HCEC 1CT (cell line): Measurements from ENCODE around the gene SDR42E2.
"Not testable (repeated sequence)": the region's sequence is repeated elsewhere in the genome, so short reads cannot be mapped to it uniquely, and the experiment has no call there.

ENCODE experiments used
- DNase-seq: peaks from one replicate; pipeline ENCODE4 v3.0.0-alpha.2; 2017

Gene SDR42E2

GRCh38 chr16:22192261-22193062, 30.2 kb downstream of the SDR42E2 start:
- peak; percentile 94 for DNase-seq

- DNase-seq: no peak
Observed at GRCh38 chr16:22193063-22193411, 30.7 kb downstream of the SDR42E2 start.

GRCh38 chr16:22194707-22195444, 32.6 kb downstream of the SDR42E2 start:
- DNase-seq: no peak

DNA sequence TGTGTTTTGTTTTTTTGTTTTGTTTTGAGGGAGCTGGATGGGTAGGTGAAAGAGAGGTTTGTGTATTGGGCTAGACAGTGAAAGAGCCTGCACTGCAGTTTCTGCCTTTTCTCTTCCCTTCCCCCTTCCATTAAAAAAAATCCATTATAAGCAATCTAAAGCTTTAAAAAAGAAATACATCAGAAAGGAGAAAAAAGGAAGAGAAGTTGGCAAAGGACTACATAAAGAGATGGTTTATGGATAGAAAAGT, 33.1 kb downstream of the SDR42E2 start:
- no peak for DNase-seq

- DNase-seq: peak; percentile 74
Observed at GRCh38 chr16:22195695-22196558, 33.6 kb downstream of the SDR42E2 start.

- not testable (repeated sequence) for DNase-seq
Observed at GRCh38 chr16:22196559-22197168, 34.4 kb downstream of the SDR42E2 start.

DNA sequence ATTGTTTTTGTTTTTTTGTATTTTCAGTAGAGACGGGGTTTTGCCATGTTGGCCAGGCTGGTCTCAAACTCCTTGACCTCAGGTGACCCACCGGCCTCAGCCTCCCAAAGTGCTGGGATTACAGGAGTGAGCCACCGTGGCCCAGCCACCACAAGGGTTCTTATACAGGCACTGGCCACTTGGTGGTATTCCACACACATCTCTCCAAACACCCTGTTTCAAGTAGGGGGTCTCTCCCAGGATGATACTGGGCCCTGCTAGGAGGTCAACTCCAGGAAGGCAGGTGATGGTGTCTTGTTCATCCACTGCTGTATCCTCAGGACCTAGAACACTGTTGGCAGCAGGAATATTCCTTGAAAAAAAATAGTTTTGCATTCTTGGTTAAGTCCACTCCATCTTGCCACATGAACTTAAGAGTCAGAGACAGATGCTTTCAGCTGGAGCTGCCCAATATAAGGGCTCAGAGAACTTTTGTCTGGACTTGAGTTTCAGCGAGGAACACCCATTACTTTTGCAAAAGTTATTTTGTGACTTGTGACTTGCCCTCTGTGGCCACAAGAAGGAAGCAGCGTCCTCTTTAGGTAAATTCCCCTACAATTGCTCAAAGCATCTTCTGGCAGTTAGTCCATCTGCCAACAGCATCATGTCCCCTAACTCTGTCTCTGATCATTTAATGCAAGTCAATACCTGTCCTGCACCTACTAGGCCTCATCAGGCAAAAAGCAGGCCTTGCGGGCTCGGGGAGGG, 36.4 kb downstream of the SDR42E2 start:
- DNase-seq: no peak

DNA sequence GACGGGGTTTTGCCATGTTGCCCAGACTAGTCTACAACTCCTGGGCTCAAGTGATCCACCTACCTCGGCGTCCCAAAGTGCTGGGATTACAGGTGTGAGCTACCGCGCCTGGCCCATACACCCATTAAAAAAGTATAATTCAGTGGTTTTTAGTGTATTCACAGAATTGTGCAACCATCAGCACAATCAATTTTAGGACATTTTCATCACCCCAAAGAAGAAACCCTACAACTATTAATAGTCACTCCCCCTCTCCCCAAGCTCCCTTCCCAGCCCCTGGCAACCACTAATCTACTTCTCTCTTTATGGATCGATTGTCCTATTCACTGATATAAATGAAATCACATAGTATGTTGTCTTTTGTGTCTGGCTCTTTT, 39.9 kb downstream of the SDR42E2 start:
- DNase-seq: no peak

DNA sequence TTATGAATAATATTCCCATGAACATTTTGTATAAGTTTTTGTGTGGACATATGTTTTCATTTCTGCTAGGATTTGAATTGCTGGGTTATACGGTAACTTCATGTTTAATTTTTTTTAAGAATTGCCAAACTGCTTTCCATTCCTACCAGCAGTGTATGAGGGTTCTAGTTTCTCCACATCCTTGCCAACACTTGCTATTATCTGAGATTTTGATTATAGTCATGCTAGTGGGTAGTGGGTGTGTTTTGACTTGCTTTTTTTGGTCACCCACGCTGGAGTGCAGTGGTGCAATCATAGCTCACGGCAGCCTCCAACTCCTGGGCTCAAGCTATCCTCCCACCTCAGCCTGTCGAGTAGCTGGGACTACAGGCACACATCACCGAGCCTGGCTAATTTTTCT, 40.8 kb downstream of the SDR42E2 start:
- no peak for DNase-seq

DNA sequence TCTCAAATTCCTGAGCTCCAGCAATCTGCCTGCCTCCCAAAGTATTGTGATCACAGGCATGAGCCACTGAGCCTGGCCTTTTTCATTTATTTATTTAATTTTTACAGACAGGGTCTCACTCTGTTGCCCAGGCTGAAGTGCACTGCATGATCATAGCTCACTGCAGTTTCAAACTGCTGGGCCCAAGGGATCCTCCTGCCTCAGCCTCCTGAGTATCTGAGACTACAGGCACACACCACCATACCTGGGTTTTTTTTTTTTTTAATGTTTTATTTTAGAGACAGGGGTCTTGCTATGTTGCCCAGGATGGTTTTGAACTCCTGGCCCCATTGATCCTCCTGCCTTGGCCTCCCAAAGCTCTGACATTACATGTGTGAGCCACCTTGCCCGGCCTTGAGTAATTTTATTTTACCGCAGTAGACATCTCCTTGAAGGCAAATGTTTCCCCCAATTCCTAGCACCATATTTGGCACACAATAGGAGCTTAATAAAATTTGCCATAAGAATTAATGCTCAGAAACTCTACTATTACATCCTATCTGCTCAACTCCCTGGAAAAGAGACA, 41.9 kb downstream of the SDR42E2 start:
- DNase-seq: no peak

- no peak for DNase-seq
Observed at GRCh38 chr16:22205577-22206012, 43.3 kb downstream of the SDR42E2 start.

GRCh38 chr16:22206013-22206841, 43.9 kb downstream of the SDR42E2 start, which contains the start of gene EEF2K:
EEF2K (plus strand) TSS chr16:22206278; CDS start chr16:22225730, 19,452 bp downstream.
- peak; percentile 98 for DNase-seq

GRCh38 chr16:22206842-22207714, 44.8 kb downstream of the SDR42E2 start:
- DNase-seq: peak; percentile 44

DNA sequence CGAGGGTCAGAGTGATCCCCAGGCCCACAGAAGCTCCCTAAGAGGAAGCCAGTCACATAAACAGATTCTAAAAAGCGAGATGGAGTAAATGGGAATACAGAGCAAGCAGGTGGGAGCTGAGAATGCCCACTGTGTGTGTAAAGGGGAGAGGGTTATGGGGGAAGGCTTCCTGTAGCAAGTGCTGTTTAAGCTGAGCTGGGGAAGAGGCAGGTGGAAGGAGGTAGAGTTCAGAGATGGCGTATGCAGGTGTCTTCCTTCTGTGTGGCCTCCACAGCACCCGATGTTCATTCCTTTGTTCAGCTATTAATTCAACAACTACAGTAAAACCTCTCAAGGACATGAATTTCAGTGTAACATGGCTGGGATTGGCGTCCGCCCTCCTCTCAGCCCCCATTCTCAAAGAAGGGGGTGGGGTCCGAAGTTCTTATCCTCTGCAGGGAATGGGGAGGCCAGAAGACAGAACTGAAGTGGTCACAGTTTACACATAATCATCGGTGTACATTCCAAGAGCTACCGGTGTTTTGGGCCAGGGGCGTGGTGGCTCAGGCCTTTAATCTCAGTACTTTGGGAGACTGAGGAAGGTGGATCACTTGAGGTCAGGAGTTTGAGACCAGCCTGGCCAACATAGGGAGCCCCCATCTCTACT, 45.5 kb downstream of the SDR42E2 start:
- DNase-seq: no peak

GRCh38 chr16:22210285-22210684, 48.0 kb downstream of the SDR42E2 start:
- no peak for DNase-seq

DNA sequence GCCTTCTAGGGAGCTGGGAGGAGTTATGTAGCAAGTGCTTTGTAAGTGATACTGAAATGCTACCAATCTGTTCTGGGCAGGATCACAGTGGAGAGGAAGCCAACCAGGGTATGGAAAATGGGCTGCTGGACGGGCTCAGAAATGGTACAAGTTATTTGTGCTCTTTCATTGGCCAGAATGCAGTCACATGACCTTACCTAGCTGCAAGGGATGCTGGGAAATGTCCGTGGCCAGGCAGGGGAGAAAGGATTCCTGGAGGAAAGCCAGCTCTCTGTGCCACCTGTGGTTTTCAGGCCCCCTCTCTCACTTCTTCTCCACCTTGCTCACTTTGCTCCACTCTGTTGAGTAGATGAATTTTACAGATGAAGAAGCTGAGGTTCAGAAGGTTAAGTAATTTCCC, 48.5 kb downstream of the SDR42E2 start:
- DNase-seq: no peak

GRCh38 chr16:22213236-22213635, 50.9 kb downstream of the SDR42E2 start:
- no peak for DNase-seq

- no peak for DNase-seq
Observed at GRCh38 chr16:22213801-22214200, 51.5 kb downstream of the SDR42E2 start.

DNA sequence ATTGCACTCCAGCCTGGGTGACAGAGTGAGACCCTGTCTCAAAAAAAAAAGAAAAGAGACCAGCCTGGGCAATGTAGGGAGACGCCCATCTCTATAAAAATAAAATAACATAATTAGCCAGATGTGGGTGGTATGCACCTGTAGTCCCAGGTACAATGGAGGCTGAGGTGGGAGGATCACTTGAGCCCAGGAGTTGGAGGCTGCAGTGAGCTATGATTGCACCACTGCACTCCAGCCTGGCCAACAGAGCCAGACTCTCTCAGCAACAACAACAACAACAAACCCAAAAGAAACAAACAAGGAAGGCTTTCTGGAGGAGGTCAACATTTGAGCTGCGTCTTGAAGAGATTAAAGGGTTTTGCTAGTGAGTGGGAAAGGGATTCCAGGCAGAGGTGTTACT, 52.1 kb downstream of the SDR42E2 start:
- DNase-seq: no peak

DNA sequence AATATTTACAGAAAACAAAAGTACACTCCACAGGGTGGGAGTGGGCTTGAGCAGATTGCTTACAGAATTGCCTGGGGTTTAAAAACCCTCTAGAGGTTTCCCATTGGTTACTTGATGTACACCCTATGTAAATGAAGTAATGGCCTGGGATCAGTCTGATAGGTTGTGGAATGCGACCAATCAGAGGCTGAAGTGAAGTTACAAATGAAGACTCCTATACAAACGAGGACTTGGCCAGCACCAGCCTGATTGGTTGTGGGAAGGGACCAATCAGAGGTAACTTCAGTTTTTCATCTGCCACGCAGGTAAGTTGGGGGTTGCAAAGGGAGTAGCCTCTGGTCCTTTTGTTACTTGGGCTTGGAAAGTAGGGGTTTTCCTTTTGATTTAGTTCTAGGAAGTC, 52.6 kb downstream of the SDR42E2 start:
- DNase-seq: no peak
